HS-27A (cell line): Measurements from ENCODE around the gene KEAP1.
"Not testable (repeated sequence)": the region's sequence is repeated elsewhere in the genome, so short reads cannot be mapped to it uniquely, and the experiment has no call there.

Experiments
- DNase-seq: peaks from one replicate; pipeline ENCODE4 v3.0.0-alpha.2; 2012; ENCODE audit warnings: low read depth, missing footprints

Gene KEAP1

GRCh38 chr19:10497371-10497770 is 5.8 kb downstream of the KEAP1 start:
- no peak for DNase-seq

- no peak for DNase-seq
Observed at GRCh38 chr19:10491472-10492047, 11.6 kb downstream of the KEAP1 start.

DNA sequence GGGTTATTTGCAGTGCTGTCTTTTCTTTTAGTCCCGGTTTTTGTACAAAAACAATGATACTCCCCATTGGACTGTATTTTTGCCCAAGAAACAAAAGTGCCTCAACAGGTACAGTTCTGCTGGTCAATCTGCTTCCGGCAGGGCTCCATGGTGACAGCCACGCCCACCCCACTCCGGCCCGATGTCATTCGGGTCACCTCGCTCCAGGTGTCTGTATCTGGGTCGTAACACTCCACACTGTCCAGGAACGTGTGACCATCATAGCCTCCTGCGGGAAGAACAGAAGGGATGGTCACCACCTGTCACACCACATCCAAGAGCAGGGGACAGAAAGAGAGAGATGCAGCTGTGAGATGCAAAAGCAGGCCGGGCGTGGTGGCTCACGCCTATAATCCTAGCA is 16.6 kb downstream of the KEAP1 start:
- DNase-seq, result no peak

DNA sequence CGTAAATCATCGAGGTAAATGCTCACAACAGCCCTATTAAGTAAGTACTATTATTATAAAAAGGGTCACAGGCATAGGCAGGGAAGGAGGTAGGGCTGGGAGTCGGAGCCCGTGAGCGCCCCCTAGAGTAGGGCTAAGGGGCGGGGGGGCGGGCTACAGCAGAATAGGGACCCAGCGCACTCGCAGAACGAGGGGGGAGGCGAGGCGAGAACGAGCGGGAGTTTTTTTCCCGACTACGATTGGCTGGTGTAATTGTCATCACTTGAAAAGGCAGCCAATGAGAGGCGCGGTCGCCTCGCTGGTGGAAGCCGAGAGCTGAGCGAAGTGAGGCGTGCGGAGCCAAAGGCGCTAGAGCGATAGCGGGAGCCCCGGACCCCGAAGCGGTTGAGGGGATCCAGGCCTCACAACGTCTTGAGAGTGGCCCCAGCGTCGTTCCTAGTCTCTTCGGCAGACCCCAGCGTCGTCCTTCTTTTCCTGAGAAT is 24.2 kb downstream of the KEAP1 start:
- DNase-seq, result peak; percentile 73

DNA sequence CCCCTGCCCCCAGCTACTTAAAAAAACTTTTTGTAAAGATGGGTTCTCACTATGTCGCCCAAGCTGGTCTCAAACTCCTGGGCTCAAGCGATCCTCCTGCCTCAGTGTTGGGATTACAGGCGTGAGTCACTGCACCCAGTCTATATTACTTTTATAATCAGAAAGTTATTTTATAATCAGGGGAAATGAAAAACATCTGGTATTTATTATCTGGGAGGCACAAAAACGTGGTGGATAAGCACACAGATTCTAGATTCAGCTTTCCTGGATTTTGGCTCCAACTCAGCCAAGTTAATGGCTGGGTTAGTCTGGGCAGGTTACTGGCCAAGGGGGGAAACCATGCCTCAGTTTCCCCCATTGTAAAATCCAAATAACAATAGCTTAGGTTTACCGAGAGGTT is 24.7 kb downstream of the KEAP1 start:
- DNase-seq, result no peak

DNA sequence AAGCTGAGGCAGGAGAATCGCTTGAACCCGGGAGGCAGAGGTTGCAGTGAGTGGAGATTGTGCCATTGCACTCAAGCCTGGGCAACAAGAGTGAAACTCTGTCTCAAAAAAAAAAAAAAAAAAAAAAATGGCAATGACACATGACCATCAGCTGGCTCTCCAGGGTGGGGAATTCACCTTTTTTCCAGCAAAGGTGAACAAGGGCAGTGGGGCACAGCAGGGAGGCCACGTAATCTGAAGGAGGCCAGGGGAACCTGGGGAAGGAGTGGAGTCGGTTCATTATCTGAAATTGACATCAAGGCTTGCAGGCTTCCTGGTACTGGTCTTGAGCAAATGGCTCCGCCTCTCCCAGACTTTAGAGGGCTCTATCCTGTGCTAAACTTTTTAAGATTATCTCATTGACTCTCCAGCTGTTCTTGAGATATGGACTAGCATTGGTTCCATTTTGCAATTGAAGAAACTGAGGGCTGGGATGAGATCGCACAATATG is 28.1 kb downstream of the KEAP1 start:
- DNase-seq, result no peak

GRCh38 chr19:10473192-10473591 is 30.0 kb downstream of the KEAP1 start:
- no peak for DNase-seq

DNA sequence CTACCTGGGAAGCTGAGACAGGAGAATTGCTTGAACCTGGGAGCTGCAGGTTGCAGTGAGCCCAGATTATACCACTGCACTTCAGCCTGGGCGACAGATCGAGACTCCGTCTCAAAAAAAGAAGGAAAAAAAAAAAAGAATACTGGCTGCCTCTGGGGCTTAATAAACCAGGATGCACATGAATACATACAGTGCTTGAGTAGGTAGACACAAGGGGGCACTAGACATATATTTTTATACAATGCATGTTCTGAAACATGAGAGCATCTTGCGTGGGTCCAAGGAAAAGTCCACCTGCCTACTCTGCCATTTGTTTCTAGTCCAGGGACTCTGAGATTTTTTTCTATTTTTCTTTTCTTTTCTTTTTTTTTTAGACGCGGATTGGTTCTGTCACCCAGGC is 31.2 kb downstream of the KEAP1 start:
- DNase-seq, result no peak

DNA sequence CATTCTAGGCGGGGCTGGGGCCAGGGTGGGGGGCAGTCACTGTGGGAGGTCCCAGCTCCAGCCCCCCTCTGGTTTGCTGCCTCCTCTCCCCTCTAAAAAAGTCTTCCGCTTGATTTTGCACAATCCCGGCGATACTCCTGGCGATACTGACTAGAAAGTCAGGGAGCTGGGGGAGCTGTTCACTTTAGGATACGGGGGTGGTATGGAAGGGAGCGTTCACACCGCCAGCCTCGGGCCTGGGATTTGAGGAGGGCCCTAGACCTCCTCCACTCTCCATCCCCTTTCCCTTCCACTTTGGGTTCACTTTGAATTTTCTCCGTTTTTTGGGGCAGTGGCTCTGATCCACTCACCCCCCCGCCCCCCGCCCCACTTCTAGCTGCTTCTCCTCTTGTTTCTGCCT is 35.0 kb downstream of the KEAP1 start:
- DNase-seq, result no peak

DNA sequence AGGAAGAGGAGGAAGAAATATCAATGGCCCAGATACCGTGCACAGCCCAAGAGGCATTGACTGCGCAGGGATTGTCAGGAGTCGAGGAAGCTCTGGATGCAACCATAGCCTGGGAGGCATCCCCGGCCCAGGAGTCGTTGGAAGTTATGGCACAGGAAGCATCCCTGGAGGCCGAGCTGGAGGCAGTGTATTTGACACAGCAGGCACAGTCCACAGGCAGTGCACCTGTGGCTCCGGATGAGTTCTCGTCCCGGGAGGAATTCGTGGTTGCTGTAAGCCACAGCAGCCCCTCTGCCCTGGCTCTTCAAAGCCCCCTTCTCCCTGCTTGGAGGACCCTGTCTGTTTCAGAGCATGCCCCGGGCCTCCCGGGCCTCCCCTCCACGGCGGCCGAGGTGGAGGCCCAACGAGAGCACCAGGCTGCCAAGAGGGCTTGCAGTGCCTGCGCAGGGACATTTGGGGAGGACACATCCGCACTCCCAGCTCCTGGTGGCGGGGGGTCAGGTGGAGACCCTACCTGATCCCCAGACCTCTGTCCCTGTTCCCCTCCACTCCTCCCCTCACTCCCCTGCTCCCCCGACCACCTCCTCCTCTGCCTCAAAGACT is 36.0 kb downstream of the KEAP1 start:
- DNase-seq, result no peak

DNA sequence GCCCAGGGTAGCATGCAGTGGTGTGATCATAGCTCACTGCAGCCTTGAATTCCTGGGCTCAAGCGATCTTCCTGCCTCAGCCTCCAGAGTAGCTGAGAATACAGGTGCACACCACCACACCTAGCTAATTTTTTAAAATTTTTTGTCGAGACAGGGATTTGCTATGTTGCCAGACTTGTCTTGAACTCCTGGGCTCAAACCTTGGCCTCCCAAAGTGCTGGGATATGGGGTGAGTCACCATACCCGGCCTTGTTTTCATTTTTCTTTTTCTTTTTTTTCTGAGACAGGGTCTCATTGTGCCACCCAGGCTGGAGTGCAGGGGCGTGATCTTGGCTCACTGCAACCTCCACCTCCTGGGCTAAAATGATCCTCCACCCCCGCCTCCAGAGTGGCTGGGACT is 38.7 kb downstream of the KEAP1 start:
- no peak for DNase-seq

GRCh38 chr19:10462557-10462956 is 40.6 kb downstream of the KEAP1 start:
- no peak for DNase-seq

DNA sequence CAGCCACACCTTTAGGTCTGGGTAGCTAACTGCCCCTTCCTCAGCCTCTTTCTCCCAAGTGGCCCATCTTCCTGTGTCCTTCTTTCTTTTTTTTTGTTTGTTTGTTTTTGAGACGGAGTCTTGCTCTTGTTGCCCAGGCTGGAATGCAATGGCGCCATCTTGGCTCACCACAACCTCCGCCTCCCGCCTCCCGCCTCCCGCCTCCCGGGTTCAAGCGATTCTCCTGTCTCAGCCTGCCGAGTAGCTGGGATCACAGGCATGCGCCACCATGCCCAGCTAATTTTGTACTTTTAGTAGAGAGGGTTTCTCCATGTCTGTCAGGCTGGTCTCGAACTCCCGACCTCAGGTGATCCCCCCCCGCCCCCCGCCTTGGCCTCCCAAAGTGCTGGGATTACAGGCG is 41.1 kb downstream of the KEAP1 start:
- not testable (repeated sequence) for DNase-seq

- no peak for DNase-seq
Observed at GRCh38 chr19:10461047-10461949, 41.9 kb downstream of the KEAP1 start.

- DNase-seq, result no peak
Observed at GRCh38 chr19:10460714-10461046, 42.5 kb downstream of the KEAP1 start.

- DNase-seq, result not testable (repeated sequence)
Observed at GRCh38 chr19:10458733-10459132, 44.4 kb downstream of the KEAP1 start.

DNA sequence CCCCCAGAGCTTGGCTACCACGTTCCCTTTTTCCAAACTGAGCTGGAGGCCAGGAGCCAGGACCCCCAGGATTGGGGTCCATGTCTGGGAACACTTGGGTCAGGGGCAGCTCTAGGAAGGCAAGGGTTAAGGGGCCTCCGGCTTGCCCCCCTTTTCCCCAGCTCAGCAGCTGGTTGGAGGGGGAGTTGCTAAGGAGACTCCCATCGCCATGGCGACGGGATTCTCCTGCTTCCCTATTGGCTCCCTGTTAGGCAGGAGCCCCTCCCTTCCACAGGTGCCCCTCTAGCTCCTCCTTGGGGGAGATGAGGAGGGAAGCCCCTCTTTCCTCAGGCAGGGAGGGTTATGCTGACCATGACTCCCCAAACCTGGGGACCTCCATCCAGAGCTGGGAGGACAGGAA is 48.9 kb downstream of the KEAP1 start:
- DNase-seq, result no peak

GRCh38 chr19:10453852-10454251 is 49.3 kb downstream of the KEAP1 start:
- no peak for DNase-seq

DNA sequence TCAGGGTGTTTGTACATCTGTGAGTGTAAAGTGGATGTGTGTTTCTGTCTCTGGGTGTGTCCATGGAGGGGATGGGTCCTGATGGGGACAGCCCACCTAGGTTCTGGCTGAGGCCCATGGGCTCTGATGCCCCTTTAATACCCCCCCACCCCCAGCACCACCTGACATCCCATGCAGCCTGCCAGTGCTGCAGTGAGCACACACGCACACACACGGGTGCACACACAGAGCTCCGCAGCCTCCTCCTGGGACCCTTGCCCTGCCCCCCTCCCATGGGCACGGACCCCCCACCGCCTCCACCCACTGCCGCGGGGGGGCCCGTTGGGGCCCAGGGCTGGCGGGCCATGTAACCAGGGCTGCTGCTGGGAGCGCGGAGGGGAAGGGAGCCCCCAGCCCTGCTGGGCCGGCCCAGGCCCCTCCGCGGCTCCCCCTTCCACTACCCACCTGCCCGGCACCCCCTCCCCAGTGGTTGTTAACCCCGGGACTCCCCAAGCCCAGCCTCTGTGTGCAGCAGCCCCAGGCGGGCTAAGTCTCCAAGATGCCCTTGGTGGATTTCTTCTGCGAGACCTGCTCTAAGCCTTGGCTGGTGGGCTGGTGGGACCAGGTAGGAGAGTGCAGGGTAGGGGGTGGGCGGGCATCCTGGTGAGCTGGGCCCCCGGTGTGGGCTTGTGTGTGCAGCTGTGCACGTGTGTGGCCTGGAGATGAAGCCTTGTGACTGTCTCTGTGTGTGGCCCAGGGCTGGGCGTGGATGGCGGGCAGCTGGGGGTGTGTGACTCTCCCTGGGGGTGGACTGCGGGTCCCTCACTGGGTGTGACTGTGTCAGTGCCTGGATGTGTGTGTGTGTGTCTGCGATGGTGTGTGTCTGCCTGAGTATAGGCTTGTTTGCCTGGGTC is 50.2 kb downstream of the KEAP1 start:
- DNase-seq, result no peak

DNA sequence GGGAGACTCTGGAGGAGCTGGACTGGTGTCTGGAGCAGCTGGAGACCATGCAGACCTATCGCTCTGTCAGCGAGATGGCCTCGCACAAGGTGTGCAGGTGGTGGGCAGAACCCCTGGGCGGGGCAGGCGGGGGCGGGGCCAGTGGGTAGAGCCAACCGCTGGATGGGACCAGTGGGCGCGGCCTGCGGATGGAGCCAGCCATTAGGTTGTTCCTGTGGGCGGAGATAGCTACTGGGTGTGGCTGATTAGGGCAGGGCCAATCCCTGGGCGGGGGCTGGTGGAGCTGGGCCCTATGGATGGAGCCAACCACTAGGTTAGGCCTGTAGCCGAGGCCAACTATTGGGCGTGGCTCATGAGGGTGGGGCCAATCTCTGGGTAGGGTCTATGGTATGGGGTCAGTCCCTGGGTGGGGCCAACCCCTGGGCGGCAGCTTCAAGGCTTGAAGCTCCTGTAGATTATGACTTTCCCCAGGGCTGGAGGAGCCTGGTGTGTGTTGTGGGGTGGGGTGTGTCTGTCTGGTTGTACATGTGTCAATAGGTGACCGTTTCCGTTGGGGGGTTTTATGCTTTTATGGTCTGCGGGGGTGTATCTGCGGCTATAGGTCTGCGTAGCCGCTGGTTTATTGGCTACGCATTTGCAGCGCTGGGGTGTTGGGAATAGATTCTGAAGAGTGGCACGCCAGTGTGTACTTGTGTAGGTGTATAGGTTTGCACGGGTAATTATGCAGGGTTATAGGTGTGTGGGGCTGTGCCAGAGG is 52.1 kb downstream of the KEAP1 start:
- no peak for DNase-seq

DNA sequence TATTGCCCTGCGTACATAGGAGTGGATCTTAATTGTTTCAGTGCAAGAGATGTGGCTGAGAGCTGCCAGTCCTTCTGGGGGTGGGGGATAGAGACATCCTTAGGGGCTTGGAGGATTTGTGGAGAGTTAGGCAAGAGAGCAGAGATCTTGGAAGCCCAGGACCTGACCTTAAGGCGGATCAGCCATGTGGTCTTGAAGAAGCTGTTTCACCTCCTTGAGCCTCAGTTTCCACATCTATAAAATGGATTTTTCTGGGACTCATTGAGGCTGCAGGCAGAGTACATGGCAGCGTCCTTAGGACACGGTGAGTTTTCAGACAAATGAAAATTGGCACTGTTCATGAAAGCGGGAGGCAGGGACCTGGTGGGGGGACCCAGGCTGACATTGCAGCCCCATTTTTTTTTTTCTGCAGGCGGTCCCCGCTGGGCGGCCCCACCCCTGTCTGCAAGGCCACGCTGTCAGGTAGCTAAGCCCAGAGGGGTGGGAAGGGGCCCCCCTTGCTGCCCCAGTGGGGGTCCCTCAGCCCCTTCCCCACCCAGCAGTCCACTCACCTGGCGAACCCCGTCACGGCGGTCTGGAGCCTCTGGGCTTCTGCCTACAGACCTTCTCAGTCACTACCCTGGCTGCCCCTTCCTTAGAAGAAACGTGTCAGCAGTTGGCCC is 52.8 kb downstream of the KEAP1 start:
- no peak for DNase-seq
